K562 (cell line): ENCODE data around the gene ZNF429. TPM values are rescaled to one million over a fixed set of nuclear protein-coding genes. Genes with fewer than 3 reads are reported as not detected.

Source experiments
- CC2D1A ChIP-seq: fragments of 450-650 bp; IDR thresholded peaks from 2 replicates; pipeline ENCODE4 v1.6.1; 2017; ENCODE audit warnings: mild to moderate bottlenecking
- CHAMP1 ChIP-seq: fragments of 450-650 bp; IDR thresholded peaks from 2 replicates; pipeline ENCODE4 v1.6.1; 2016; ENCODE audit warnings: mild to moderate bottlenecking
- ETS2 ChIP-seq: IDR thresholded peaks from 2 replicates; pipeline ENCODE4 v1.6.1; 2016; ENCODE audit warnings: borderline replicate concordance, missing genetic modification characterization, mild to moderate bottlenecking, moderate library complexity, missing compliant biosample characterization; ENCODE audit not compliant: poor library complexity, severe bottlenecking
- KDM4B ChIP-seq, 2 experiments: fragments of 450-650 bp in 1 of 2; sonication (generic) in 1 of 2; IDR thresholded peaks; 2 replicates each; pipeline ENCODE4 v1.6.1; 2016 to 2017; ENCODE audit warnings: borderline replicate concordance in 2 of 2, antibody characterized with exemption in 1 of 2, low read depth in 1 of 2, mild to moderate bottlenecking in 1 of 2
- MAFG ChIP-seq: fragments of 450-650 bp; conservative IDR thresholded peaks from 2 replicates; pipeline ENCODE4 v1.6.1; 2016; ENCODE audit warnings: missing genetic modification characterization, missing compliant biosample characterization
- RAD21 ChIP-seq, 2 experiments: fragments of 250-450 bp in 1 of 2; fragments of 450-650 bp in 1 of 2; sonication (Bioruptor Pico) in 1 of 2; formaldehyde crosslinking in 1 of 2; IDR thresholded peaks in 1 of 2; conservative IDR thresholded peaks in 1 of 2; 2 replicates each; pipeline versions ENCODE4 v1.4.0 to v1.8.0; 2020 to 2022; ENCODE audit warnings: mild to moderate bottlenecking in 2 of 2, moderate library complexity in 1 of 2
- polyA plus RNA-seq, 8 experiments: library from polyadenylated mRNA; depleted of rRNA in 4 of 8; stranded (reverse) in 5 of 8; unstranded in 3 of 8; fragments of >200 nt; fragmentation: Nextera tagmentation in 2 of 8; fragmentation: Illumina TruSeq in 1 of 8; extraction: Ambion mirVana in 2 of 8; extraction: Trizol in 1 of 8; gene quantifications; 2 replicates each; pipeline versions ENCODE4 v1.2.1 to v1.2.3, GENCODE V29; 2011 to 2014; ENCODE audit warnings: inconsistent platforms in 1 of 8, missing spikeins in 1 of 8
- total RNA-seq, 7 experiments: library from RNA; depleted of rRNA in 6 of 7; stranded (reverse); fragments of >200 nt in 6 of 7; fragmentation: Illumina TruSeq in 2 of 7; extraction: Trizol in 2 of 7; gene quantifications; 2 replicates each; pipeline versions ENCODE4 v1.2.1 to v1.2.3, GENCODE V29; 2011 to 2021; ENCODE audit warnings: low replicate concordance in 1 of 7
- TF ChIP-seq, protein P1 (sequence below): fragments of 200-600 bp; sonication (generic); IDR thresholded peaks from one replicate; pipeline ENCODE4 v1.6.1; 2012; ENCODE audit warnings: mild to moderate bottlenecking, low read depth, low read length, inconsistent platforms
- TF ChIP-seq, protein P2 (sequence below): IDR thresholded peaks from 2 replicates; pipeline ENCODE4 v1.6.1; 2016; ENCODE audit warnings: missing genetic modification characterization, missing compliant biosample characterization
- TF ChIP-seq, protein P3 (sequence below): fragments of 450-650 bp; formaldehyde crosslinking; IDR thresholded peaks from 2 replicates; pipeline ENCODE4 v1.4.0; 2020; ENCODE audit warnings: mild to moderate bottlenecking, moderate library complexity

ZNF429 gene
- total and polyA plus RNA-seq, 9 of the 15 experiments (the other 6 are each of a cell fraction or from before 2014, with no cell fraction given) = 11.4 to 24.5 (median 16.3) TPM

DNA sequence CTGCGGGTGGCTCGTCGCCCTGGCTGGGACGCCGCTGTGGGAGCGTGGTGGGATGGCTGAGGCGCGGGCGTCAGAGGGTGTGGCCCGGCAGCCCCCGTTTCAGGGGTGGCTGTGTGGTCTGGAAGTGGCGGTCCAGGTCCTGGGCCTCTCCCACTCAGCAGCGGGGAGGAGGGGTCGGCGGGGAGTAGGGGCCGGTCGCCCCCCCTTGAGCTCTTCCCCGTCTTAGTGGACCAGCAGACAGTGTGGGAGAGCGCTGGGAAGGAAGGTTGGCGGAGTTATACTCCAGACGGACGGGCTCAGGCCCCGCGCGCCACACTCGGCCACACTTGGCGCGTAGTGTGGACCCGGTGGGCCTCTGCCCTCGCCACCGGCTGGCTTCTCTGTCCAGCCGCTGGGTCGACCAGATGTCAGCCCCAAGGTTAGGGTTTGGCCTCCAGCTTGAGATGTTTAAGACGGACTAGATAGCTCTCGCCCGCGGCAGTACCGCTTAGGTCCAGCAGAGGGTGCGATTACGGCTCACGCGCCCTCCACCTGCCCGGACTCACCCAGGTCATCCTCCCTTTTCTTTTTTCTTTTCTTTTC is 21.7 kb upstream of the ZNF429 start (continued):
- TF ChIP-seq, protein P1, sequence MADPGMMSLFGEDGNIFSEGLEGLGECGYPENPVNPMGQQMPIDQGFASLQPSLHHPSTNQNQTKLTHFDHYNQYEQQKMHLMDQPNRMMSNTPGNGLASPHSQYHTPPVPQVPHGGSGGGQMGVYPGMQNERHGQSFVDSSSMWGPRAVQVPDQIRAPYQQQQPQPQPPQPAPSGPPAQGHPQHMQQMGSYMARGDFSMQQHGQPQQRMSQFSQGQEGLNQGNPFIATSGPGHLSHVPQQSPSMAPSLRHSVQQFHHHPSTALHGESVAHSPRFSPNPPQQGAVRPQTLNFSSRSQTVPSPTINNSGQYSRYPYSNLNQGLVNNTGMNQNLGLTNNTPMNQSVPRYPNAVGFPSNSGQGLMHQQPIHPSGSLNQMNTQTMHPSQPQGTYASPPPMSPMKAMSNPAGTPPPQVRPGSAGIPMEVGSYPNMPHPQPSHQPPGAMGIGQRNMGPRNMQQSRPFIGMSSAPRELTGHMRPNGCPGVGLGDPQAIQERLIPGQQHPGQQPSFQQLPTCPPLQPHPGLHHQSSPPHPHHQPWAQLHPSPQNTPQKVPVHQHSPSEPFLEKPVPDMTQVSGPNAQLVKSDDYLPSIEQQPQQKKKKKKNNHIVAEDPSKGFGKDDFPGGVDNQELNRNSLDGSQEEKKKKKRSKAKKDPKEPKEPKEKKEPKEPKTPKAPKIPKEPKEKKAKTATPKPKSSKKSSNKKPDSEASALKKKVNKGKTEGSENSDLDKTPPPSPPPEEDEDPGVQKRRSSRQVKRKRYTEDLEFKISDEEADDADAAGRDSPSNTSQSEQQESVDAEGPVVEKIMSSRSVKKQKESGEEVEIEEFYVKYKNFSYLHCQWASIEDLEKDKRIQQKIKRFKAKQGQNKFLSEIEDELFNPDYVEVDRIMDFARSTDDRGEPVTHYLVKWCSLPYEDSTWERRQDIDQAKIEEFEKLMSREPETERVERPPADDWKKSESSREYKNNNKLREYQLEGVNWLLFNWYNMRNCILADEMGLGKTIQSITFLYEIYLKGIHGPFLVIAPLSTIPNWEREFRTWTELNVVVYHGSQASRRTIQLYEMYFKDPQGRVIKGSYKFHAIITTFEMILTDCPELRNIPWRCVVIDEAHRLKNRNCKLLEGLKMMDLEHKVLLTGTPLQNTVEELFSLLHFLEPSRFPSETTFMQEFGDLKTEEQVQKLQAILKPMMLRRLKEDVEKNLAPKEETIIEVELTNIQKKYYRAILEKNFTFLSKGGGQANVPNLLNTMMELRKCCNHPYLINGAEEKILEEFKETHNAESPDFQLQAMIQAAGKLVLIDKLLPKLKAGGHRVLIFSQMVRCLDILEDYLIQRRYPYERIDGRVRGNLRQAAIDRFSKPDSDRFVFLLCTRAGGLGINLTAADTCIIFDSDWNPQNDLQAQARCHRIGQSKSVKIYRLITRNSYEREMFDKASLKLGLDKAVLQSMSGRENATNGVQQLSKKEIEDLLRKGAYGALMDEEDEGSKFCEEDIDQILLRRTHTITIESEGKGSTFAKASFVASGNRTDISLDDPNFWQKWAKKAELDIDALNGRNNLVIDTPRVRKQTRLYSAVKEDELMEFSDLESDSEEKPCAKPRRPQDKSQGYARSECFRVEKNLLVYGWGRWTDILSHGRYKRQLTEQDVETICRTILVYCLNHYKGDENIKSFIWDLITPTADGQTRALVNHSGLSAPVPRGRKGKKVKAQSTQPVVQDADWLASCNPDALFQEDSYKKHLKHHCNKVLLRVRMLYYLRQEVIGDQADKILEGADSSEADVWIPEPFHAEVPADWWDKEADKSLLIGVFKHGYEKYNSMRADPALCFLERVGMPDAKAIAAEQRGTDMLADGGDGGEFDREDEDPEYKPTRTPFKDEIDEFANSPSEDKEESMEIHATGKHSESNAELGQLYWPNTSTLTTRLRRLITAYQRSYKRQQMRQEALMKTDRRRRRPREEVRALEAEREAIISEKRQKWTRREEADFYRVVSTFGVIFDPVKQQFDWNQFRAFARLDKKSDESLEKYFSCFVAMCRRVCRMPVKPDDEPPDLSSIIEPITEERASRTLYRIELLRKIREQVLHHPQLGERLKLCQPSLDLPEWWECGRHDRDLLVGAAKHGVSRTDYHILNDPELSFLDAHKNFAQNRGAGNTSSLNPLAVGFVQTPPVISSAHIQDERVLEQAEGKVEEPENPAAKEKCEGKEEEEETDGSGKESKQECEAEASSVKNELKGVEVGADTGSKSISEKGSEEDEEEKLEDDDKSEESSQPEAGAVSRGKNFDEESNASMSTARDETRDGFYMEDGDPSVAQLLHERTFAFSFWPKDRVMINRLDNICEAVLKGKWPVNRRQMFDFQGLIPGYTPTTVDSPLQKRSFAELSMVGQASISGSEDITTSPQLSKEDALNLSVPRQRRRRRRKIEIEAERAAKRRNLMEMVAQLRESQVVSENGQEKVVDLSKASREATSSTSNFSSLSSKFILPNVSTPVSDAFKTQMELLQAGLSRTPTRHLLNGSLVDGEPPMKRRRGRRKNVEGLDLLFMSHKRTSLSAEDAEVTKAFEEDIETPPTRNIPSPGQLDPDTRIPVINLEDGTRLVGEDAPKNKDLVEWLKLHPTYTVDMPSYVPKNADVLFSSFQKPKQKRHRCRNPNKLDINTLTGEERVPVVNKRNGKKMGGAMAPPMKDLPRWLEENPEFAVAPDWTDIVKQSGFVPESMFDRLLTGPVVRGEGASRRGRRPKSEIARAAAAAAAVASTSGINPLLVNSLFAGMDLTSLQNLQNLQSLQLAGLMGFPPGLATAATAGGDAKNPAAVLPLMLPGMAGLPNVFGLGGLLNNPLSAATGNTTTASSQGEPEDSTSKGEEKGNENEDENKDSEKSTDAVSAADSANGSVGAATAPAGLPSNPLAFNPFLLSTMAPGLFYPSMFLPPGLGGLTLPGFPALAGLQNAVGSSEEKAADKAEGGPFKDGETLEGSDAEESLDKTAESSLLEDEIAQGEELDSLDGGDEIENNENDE = no peak
- TF ChIP-seq MAFG (tag) (no peak), CHAMP1 (peak; percentile 64; the same call in 1 of the 2 replicates), RAD21 (CRISPR knock-in tag; conservative IDR thresholded peaks at IDR 0.05 in 1 of 2, IDR thresholded peaks at IDR 0.05 in 1 of 2) (peak in 1 of 2 experiments; percentile 38; a peak in 1 of 4 replicates), CC2D1A (peak; percentile 53; the same call in 1 of the 2 replicates), KDM4B (IDR thresholded peaks at IDR 0.05; ENCODE audit: borderline replicate concordance in 2 of 2, low read depth in 1 of 2) (no peak), ETS2 (tag) (no peak)
- TF ChIP-seq, protein P2, sequence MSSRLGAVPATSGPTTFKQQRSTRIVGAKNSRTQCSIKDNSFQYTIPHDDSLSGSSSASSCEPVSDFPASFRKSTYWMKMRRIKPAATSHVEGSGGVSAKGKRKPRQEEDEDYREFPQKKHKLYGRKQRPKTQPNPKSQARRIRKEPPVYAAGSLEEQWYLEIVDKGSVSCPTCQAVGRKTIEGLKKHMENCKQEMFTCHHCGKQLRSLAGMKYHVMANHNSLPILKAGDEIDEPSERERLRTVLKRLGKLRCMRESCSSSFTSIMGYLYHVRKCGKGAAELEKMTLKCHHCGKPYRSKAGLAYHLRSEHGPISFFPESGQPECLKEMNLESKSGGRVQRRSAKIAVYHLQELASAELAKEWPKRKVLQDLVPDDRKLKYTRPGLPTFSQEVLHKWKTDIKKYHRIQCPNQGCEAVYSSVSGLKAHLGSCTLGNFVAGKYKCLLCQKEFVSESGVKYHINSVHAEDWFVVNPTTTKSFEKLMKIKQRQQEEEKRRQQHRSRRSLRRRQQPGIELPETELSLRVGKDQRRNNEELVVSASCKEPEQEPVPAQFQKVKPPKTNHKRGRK (tag) = peak; percentile 58; the same call in 1 of the 2 replicates
- TF ChIP-seq, protein P3, sequence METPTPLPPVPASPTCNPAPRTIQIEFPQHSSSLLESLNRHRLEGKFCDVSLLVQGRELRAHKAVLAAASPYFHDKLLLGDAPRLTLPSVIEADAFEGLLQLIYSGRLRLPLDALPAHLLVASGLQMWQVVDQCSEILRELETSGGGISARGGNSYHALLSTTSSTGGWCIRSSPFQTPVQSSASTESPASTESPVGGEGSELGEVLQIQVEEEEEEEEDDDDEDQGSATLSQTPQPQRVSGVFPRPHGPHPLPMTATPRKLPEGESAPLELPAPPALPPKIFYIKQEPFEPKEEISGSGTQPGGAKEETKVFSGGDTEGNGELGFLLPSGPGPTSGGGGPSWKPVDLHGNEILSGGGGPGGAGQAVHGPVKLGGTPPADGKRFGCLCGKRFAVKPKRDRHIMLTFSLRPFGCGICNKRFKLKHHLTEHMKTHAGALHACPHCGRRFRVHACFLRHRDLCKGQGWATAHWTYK (CRISPR knock-in tag) = no peak
